GM23338 (cell line): ENCODE results near the gene CYTH1.

Source experiments
- POLR2AphosphoS5 ChIP-seq: IDR thresholded peaks from 2 replicates; pipeline ENCODE4 v1.6.1; 2016; ENCODE audit warnings: antibody characterized with exemption, low read depth
- REST ChIP-seq: IDR thresholded peaks from one replicate; pipeline ENCODE4 v1.6.1; 2018; ENCODE audit warnings: antibody characterized with exemption; ENCODE audit not compliant: unreplicated experiment
- TF ChIP-seq, protein P1 (sequence below), 2 experiments: fragments of 200-600 bp in 1 of 2; sonication (generic) in 1 of 2; conservative IDR thresholded peaks; 2 replicates each; pipeline versions ENCODE4 v1.5.1 to v1.6.1; 2016 to 2017; ENCODE audit warnings: antibody characterized with exemption in 2 of 2, low read depth in 2 of 2, mild to moderate bottlenecking in 2 of 2, moderate library complexity in 1 of 2

GRCh38 chr17:78648293-78648692, 133.8 kb downstream of the CYTH1 start:
- TF ChIP-seq, protein P1, sequence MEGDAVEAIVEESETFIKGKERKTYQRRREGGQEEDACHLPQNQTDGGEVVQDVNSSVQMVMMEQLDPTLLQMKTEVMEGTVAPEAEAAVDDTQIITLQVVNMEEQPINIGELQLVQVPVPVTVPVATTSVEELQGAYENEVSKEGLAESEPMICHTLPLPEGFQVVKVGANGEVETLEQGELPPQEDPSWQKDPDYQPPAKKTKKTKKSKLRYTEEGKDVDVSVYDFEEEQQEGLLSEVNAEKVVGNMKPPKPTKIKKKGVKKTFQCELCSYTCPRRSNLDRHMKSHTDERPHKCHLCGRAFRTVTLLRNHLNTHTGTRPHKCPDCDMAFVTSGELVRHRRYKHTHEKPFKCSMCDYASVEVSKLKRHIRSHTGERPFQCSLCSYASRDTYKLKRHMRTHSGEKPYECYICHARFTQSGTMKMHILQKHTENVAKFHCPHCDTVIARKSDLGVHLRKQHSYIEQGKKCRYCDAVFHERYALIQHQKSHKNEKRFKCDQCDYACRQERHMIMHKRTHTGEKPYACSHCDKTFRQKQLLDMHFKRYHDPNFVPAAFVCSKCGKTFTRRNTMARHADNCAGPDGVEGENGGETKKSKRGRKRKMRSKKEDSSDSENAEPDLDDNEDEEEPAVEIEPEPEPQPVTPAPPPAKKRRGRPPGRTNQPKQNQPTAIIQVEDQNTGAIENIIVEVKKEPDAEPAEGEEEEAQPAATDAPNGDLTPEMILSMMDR (conservative IDR thresholded peaks at IDR 0.05; ENCODE audit: low read depth in 2 of 2) = no peak
- no peak for TF ChIP-seq POLR2AphosphoS5
- TF ChIP-seq REST = no peak
